ENCODE measurements around the gene MAGI3. TPM values are rescaled to one million over a fixed set of nuclear protein-coding genes. Genes with fewer than 3 reads are reported as not detected.
"Not testable (repeated sequence)": the region's sequence is repeated elsewhere in the genome, so short reads cannot be mapped to it uniquely, and the experiment has no call there.

MAGI3 gene
- total and polyA plus RNA-seq, 7 donors: 0.76 to 7.1 (median 2.9) TPM

DNA sequence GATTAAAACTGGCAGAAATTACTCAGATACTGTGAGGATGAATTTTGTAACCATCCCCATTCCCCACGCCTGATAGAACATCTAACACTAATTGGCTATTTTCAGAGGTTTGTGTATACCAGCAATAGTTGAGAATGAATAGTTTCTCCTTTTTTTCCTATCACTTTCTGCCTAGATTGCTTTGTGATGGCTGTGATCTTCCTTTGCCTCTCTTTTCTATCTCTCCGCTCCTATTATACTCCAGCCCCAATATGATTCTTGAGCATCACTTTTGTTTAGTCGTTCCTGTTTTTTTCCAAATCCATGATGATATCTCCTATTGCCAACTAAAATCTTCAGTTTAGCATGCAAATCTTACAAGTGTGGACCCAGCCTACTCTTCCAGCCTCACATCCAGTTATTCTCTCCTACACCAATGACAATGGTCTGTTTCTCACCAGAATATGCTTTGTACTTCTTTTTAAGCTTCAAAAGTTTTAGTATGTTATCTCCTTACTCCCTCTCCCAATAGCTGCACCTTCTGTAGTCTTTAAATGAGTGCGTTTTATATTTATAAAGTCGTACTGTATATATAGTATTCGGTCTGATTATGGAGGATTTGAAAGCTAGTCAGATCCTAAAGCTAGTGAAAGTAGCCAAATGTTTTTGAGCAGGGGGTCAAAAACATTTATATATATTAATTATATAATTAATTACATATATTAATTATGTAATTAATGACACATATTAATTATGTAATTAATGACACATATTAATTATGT, 25.2 kb downstream of the MAGI3 start:
- H3K4me1 ChIP-seq: no peaks in the 10 kb centered on the region
- 67 to 71% (median 70%) methylated on average over 6 of the region's 6 CpGs for WGBS, 3 donors
- no peak overlapping the region for H3K4me3 ChIP-seq
- no peak for DNase-seq
- H3K9me3 ChIP-seq: peaks cover 3% of the 10 kb centered on the region
- no peaks in the 10 kb centered on the region for H3K36me3 ChIP-seq (ENCODE audit: insufficient read depth in 1 of 2, low read depth in 1 of 2)
- no peak for TF ChIP-seq CTCF (IDR thresholded peaks at IDR 0.05)
- no peak overlapping the region for H3K27ac ChIP-seq
- peak in 1 of 4 donors; percentile 60 for ATAC-seq
- intact Hi-C loops (cut with DNase I): no loop called here
- H3K27me3 ChIP-seq (ENCODE audit: insufficient read depth in 3 of 3, low read length in 2 of 3): no peaks in the 10 kb centered on the region

DNA sequence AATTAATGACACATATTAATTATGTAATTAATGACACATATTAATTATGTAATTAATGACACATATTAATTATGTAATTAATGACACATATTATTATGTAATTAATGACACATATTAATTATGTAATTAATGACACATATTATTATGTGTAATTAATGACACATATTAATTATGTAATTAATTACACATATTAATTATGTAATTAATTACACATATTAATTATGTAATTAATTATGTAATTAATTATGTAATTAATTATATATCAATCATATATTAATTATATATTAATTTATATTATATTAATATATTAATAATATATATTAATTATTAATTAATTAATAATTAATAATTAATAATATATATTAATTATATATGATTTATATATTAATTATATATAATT, 25.8 kb downstream of the MAGI3 start:
- H3K36me3 ChIP-seq (ENCODE audit: insufficient read depth in 1 of 2, low read depth in 1 of 2); H3K4me1 ChIP-seq; H3K27ac ChIP-seq; H3K4me3 ChIP-seq; DNase-seq; H3K27me3 ChIP-seq (ENCODE audit: insufficient read depth in 3 of 3, low read length in 2 of 3); H3K9me3 ChIP-seq; intact Hi-C loops (cut with DNase I); ATAC-seq: not testable (repeated sequence)

DNA sequence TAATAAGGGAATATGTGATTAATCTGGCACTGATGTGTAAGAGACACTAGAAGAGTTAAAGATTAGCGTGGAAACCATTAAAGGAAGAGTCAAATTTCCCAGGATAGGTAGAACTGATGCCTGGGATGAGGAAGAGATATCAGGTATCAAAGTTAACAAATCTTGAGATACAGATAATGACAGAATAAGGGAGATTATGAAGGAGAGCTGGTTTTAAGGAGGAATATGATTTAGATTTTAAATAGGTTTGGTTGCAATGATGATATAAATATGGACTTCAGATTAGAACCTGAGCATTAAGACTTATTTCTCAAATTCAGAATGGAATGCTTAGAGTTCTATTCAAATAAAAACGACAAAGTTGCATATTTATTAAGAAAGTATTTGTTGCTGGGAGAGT, 26.2 kb downstream of the MAGI3 start:
- intact Hi-C loops (cut with DNase I): no loop called here
- no peaks in the 10 kb centered on the region for H3K27me3 ChIP-seq (ENCODE audit: insufficient read depth in 3 of 3, low read length in 2 of 3)
- ATAC-seq (no peak), DNase-seq (no peak)
- H3K4me1 ChIP-seq: no peaks in the 10 kb centered on the region
- TF ChIP-seq CTCF (IDR thresholded peaks at IDR 0.05): no peak
- no peak overlapping the region for H3K27ac ChIP-seq
- H3K36me3 ChIP-seq (ENCODE audit: insufficient read depth in 1 of 2, low read depth in 1 of 2): no peaks in the 10 kb centered on the region
- H3K9me3 ChIP-seq: peaks cover 3% of the 10 kb centered on the region
- 80 to 85% (median 85%) methylated on average over 2 of the region's 2 CpGs for WGBS, 3 donors
- H3K4me3 ChIP-seq: no peak overlapping the region

DNA sequence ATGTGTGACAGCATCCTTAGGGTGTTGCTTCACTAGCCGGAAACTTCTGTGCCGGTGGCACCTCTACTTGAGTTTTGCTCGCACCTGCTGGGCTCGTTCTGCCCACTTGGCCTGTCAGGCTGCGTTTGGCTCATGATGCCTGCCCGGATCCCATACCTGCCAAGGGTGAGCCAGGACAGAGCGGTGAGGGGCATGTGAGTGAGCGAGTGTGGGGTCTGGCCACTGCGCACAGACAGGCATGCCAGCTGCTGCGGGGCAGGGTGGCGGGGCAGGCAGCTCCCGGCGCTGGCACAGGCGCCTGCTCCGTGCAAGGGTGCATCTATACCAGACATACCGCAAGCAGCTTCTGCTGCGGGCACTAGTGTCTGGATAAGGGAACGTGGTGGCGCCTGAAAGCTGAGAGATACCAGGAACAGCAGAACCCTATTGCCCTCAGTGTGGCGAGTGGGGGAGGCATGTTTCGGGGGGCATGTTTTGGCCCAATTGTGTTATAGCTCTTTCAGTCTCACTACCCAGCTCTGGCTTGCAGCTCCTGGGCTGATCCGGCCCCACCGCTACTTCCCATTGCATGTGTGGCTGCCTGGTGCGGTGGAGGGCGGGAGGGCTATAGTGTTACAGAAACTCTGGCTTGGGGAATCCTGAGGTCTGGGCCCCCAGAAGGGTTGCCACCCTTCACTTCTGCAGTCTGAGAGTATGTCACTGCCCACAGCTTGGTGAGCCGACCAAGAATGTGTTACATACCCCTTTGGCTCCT, 32.2 kb downstream of the MAGI3 start:
- Histone ChIP-seq H3K4me1 (no peaks in the 10 kb centered on the region), H3K9me3 (no peaks in the 10 kb centered on the region), H3K36me3 (ENCODE audit: insufficient read depth in 1 of 2, low read depth in 1 of 2) (no peaks in the 10 kb centered on the region), H3K4me3 (no peak overlapping the region), H3K27ac (no peak overlapping the region), H3K27me3 (ENCODE audit: insufficient read depth in 3 of 3, low read length in 2 of 3) (no peaks in the 10 kb centered on the region)
- intact Hi-C loops (cut with DNase I): no loop called here
- 97 to 98% (median 97%) methylated on average over 26 of the region's 26 CpGs for WGBS, 3 donors
- DNase-seq (no peak), ATAC-seq (no peak)
- no peak for TF ChIP-seq CTCF (IDR thresholded peaks at IDR 0.05)

GRCh38 chr1:113423826-113424225, 33.5 kb downstream of the MAGI3 start:
- no peak for TF ChIP-seq CTCF (IDR thresholded peaks at IDR 0.05)
- no peak overlapping the region for H3K27ac ChIP-seq
- no peaks in the 10 kb centered on the region for H3K4me1 ChIP-seq
- no peaks in the 10 kb centered on the region for H3K36me3 ChIP-seq (ENCODE audit: insufficient read depth in 1 of 2, low read depth in 1 of 2)
- no peaks in the 10 kb centered on the region for H3K9me3 ChIP-seq
- H3K27me3 ChIP-seq (ENCODE audit: insufficient read depth in 3 of 3, low read length in 2 of 3): no peaks in the 10 kb centered on the region
- intact Hi-C loops (cut with DNase I): no loop called here
- H3K4me3 ChIP-seq: no peak overlapping the region
- 85 to 96% (median 93%) methylated on average over 13 to 14 of the region's 14 CpGs for WGBS, 3 donors
- DNase-seq (no peak), ATAC-seq (no peak)
